TTC549 (cell line): ENCODE results near the gene NATD1.
"Not testable (repeated sequence)": the region's sequence is repeated elsewhere in the genome, so short reads cannot be mapped to it uniquely, and the experiment has no call there.

Experiments
- FAIRE-seq: peaks from 2 replicates; lab custom pipeline; 2012; peaks lifted over from hg19 to GRCh38; lab: Jason Lieb, UNC

The NATD1 gene

GRCh38 chr17:21214777-21215541, 38.3 kb downstream of the NATD1 start:
- no peak for FAIRE-seq

- FAIRE-seq = no peak
Measured at GRCh38 chr17:21214015-21214776, 39.0 kb downstream of the NATD1 start, which contains the start of gene TMEM11. TMEM11 (minus strand) TSS chr17:21214161; CDS start chr17:21214152, 9 bp downstream.

DNA sequence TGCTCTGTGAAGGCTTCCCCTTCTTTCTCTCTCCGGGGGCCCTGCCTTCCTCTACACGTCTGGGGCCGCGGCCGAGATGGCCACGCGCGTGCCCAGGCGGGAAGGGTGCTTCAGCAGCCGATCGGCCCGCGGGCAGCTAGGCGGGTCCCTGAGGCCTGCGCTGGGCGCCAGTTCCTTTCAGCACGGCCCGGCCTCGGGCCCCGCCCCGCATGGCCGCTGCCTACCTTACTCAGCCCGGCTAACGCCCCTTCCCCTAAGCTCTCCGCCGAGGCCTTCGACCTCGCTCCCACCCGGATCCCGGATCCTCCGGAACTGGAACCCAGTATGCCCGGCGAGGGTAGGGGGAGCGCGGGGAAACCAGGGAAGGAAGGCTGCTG, 39.6 kb downstream of the NATD1 start:
- FAIRE-seq = no peak

GRCh38 chr17:21212826-21213637, 40.2 kb downstream of the NATD1 start:
- no peak for FAIRE-seq

GRCh38 chr17:21211825-21212479, 41.3 kb downstream of the NATD1 start:
- FAIRE-seq = no peak

DNA sequence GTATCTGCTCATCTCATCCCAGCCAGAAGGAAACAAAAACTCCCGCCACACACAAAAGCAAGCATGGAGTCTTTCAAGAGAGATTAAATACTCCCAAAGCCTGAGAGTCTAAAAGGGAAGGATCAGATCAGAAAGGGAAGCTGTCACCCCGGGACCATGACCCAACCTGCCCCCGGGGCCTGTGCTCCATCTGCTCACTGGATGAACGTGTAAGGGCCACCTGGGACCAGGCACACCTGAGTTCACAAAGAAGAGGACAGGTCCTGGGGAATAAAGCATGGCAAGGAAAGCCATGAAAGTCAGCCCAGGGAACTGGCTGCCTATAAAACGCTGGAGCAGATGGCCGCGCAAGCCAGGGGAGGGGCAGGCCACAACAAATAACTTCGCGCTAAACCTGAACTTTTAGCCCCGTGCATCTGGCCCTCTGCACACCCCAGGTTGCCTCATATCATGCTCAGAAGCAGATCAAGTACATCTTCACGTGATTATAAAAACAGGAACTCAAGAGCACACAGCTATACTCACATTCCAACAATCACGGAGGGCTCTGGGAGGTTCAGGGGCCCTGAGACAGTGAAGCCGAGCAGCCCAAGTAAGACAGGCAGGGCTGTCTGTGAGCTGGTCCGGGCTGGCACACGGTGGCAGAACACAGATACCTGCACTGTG, 42.7 kb downstream of the NATD1 start:
- no peak for FAIRE-seq

GRCh38 chr17:21209511-21210175, 43.6 kb downstream of the NATD1 start:
- FAIRE-seq = no peak

- no peak for FAIRE-seq
Measured at GRCh38 chr17:21208352-21208751, 44.9 kb downstream of the NATD1 start.

DNA sequence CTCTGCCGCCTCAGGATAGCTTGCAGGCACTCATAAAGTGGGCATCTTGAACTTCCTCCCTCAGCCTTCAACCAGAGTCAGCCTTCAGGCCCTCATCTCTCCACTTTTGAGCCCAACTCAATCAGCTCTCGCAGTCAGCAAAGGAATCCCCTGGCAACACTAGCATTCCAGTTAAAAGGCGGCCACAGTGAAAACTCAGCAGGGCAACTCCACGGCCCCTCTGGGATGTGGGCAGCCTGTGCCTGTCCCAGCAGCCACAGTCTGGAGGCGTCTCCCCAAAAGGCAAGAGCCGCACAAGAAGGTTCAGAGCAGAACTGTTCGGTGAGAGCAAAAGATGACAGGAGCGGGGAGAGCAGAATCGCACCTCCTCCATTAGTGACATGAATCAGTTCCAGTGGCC, 48.3 kb downstream of the NATD1 start:
- no peak for FAIRE-seq

DNA sequence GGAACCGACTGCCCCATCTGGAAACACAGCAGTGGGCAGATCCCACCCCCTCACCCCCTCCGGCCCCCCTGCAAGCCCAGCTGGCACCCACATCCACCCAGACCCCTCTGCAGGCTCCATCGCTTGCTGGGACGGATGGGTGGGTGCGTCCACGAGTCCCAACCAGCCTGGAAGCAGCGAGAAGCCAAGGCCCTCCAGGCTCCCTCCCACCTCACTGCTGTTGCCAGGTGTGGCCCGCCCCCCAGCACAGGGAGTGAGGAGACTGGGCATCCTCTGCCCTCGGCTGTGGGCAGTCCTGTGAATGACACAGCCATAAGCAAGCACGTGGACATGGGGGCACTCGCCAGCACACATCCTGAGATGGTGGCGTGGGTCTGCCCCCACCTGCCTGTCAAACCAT, 50.7 kb downstream of the NATD1 start:
- FAIRE-seq = no peak

DNA sequence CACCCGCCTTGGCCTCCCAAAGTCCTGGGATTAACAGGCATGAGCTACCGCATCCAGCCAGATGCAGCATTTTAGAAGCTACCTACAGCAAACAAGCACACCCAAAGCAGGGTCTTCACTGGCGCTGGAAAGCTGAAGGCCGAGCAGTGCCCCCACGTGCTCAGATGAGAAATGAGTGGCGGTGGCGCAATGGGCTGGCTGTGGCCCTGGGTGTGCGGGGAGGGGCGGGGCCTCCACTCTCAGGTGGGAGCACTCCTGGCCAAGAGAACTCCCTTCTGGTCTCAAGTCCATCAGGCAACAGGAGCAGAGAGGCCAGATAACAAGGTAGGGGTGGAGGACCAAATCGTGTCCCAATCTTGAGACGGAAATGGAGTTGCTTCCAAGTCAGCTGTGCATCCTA, 51.3 kb downstream of the NATD1 start:
- no peak for FAIRE-seq

DNA sequence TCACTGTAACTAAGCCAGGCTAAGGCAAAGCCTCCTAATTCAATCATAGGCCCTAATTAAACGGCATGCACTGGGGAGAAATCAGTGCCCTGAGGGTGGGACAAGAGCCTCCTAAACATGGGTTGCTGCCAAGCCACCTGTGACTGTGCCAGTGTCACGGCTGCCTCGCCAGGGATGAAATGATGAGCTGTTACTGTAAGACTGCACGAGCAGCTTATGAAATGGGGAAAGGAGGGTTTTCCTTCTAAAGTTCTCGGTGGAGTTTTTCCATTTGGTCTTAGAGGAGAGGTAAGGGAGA, 52.0 kb downstream of the NATD1 start:
- FAIRE-seq = no peak

GRCh38 chr17:21200590-21201297, 52.5 kb downstream of the NATD1 start:
- FAIRE-seq = no peak

DNA sequence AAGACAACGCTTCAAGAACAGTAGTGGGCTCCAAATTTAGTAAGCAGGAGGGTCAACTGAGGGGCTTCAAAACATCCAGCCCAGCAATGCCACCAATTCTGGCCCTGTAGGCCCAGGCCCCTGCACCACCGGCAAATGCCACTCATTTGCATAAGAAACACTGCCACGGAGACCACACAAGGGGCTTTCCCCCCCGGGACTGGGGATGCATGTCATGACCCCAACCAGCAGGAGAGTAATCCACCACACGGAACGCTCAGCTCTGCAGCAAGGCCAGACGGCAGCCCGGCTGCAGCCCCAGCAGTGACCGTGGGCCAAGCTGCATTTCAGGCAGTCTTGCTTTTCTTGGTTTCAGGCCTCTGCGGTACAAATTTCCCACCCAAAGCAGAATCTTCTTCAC, 53.4 kb downstream of the NATD1 start:
- FAIRE-seq = no peak

GRCh38 chr17:21199311-21199710, 53.9 kb downstream of the NATD1 start:
- FAIRE-seq = no peak

DNA sequence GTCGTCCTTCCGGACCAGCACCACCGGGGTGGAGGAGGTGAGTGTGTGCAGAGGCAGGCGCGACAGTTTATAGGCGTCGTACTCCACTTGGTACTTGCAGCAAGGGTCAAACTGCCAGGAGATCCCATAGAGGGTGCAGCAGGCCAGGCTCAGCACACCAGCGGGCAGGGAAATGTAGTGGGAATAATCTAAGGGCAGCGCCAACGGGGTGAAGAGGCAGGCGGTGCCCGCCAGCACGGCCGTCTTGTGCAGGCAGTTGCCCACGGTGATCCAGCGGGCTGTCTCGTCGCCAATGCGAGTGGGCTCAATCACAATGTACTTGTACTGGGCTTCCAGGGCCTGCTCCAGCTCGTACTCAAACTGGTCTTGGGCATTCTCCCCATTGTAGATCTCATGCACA, 54.8 kb downstream of the NATD1 start:
- no peak for FAIRE-seq

DNA sequence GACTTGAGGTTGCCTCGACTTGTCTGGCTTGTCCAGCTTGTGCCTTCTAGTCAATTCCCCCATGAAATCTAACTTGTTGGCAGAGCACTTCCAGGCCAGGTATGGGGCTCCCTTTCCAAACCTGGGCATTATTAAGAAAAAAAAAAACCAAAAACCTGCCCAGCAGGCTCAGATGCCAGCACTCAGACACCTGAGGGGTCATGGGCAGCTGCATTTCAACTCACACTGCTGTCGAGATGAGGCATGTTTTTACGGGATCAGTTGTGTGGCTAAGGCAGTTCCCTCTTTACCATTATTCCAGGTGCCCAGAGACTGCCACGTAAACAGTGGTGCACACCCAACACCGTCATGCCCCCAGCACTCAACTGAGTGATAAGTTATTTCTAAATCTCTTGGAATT, 57.1 kb downstream of the NATD1 start:
- FAIRE-seq = no peak

GRCh38 chr17:21194703-21195102, 58.5 kb downstream of the NATD1 start:
- no peak for FAIRE-seq

- FAIRE-seq = no peak
Measured at GRCh38 chr17:21194226-21194625, 59.0 kb downstream of the NATD1 start.

DNA sequence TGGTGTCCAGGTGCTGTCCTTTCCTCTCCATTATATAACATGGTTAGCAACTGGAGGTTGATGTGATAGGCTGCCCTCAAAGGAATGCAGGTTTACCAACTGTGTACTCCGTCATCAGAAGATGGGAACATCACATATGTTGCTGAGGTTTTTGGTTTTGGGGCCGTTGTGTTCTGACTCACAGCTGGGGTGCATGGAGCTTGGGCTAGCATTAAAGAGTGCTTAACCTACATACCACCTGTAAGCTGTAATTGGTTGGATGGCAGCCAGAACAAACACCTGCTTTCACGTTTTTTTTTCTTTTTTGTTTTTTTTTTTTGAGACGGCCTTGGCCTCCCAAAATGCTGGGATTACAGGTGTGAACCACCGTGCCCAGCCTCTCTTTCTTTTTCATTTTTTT, 60.2 kb downstream of the NATD1 start:
- FAIRE-seq = no peak

GRCh38 chr17:21192414-21192813, 60.8 kb downstream of the NATD1 start:
- not testable (repeated sequence) for FAIRE-seq
